A549 (cell line): ENCODE measurements around the gene CALHM3. TPM values are rescaled to one million over a fixed set of nuclear protein-coding genes. Genes with fewer than 3 reads are reported as not detected.
A peak's percentile ranks its signal among the peaks of the same experiment; 100 is the strongest.
"Not testable (repeated sequence)": the region's sequence is repeated elsewhere in the genome, so short reads cannot be mapped to it uniquely, and the experiment has no call there.

ENCODE experiments used
- ATAC-seq, 2 experiments: fragments of 200-7000 bp in 1 of 2; fragments of >200 bp in 1 of 2; cut with Nextera tagmentation in 1 of 2; cut with Tn5 transposase in 1 of 2; 3 replicates each; pipeline versions ENCODE4 v1.8.0 to v1.9.1; 2018 to 2020; ENCODE audit warnings: mild to moderate bottlenecking in 1 of 2, moderate library complexity in 1 of 2
- CTCF ChIA-PET: fragments of 300-600 bp; sonication (Branson Sonifier 250); formaldehyde crosslinking; extraction: SDS; loops from one replicate; lab custom pipeline; 2021; ENCODE audit warnings: antibody characterized with exemption, inconsistent platforms; lab: Yijun Ruan, JAX
- POLR2A ChIA-PET: fragments of 350-600 bp; formaldehyde crosslinking; extraction: SDS; loops from one replicate; lab custom pipeline; 2021; ENCODE audit warnings: antibody characterized with exemption, inconsistent platforms; lab: Yijun Ruan, JAX
- DNase-seq, 2 experiments: peaks; one replicate each; pipeline versions ENCODE4 v3.0.0 to v3.0.0-alpha.2; 2011 to 2016; ENCODE audit warnings: low read depth in 1 of 2, low spot score in 1 of 2
- FAIRE-seq: peaks from 2 replicates; lab custom pipeline; 2011; peaks lifted over from hg19 to GRCh38; lab: Jason Lieb, UNC
- H3K27ac ChIP-seq, 2 experiments: fragments of >200 bp; sonication (Bioruptor Twin); formaldehyde crosslinking; 3 replicates each; pipeline ENCODE4 v1.5.1; 2016 to 2017
- H3K4me1 ChIP-seq: fragments of >200 bp; sonication (Bioruptor Twin); formaldehyde crosslinking; 3 replicates; pipeline ENCODE4 v1.6.1; 2016
- H3K4me2 ChIP-seq: fragments of >200 bp; sonication (Bioruptor Twin); formaldehyde crosslinking; 3 replicates; pipeline ENCODE4 v1.6.1; 2016
- H3K4me3 ChIP-seq: fragments of >200 bp; sonication (Bioruptor Twin); formaldehyde crosslinking; 3 replicates; pipeline ENCODE4 v1.5.1; 2016
- H3K9me3 ChIP-seq: fragments of >200 bp; sonication (Bioruptor Twin); formaldehyde crosslinking; 3 replicates; pipeline ENCODE4 v1.6.1; 2016
- ATOH8 ChIP-seq: fragments of 250-450 bp; sonication (Bioruptor Pico); IDR thresholded peaks from 2 replicates; pipeline ENCODE4 v1.5.0; 2020; ENCODE audit warnings: low read depth, mild to moderate bottlenecking, moderate library complexity
- CBX2 ChIP-seq: fragments of 200-600 bp; sonication (generic); IDR thresholded peaks from 2 replicates; pipeline ENCODE4 v1.6.1; 2016; ENCODE audit warnings: low read depth, mild to moderate bottlenecking, borderline replicate concordance
- CEBPB ChIP-seq, 2 experiments: fragments of >200 bp in 1 of 2; sonication (Bioruptor Twin) in 1 of 2; formaldehyde crosslinking in 1 of 2; IDR thresholded peaks; 2 replicates each; pipeline ENCODE4 v1.6.1; 2012 to 2016
- FOSB ChIP-seq: fragments of 250-450 bp; sonication (Bioruptor Pico); IDR thresholded peaks from 2 replicates; pipeline ENCODE4 v1.5.0; 2020; ENCODE audit warnings: mild to moderate bottlenecking, moderate library complexity
- GATA3 ChIP-seq: IDR thresholded peaks from 2 replicates; pipeline ENCODE4 v1.6.1; 2012; ENCODE audit warnings: borderline replicate concordance
- HMGXB4 ChIP-seq: fragments of 250-450 bp; sonication (Bioruptor Pico); IDR thresholded peaks from 2 replicates; pipeline ENCODE4 v1.5.0; 2021; ENCODE audit warnings: mild to moderate bottlenecking, moderate library complexity, borderline replicate concordance
- KDM5A ChIP-seq: fragments of 200-600 bp; sonication (generic); IDR thresholded peaks from 2 replicates; pipeline ENCODE4 v1.6.1; 2016; ENCODE audit warnings: antibody characterized with exemption, mild to moderate bottlenecking
- MAZ ChIP-seq: fragments of 150-350 bp; IDR thresholded peaks from 2 replicates; pipeline ENCODE4 v1.6.1; 2014; ENCODE audit warnings: antibody characterized with exemption, low read depth, low read length, borderline replicate concordance
- NFE2L2 ChIP-seq: fragments of 150-350 bp; conservative IDR thresholded peaks from 2 replicates; pipeline ENCODE4 v1.6.1; 2014; ENCODE audit warnings: low read length
- PBX3 ChIP-seq: IDR thresholded peaks from 2 replicates; pipeline ENCODE4 v1.6.1; 2012
- PHF8 ChIP-seq: fragments of 200-600 bp; sonication (generic); IDR thresholded peaks from 2 replicates; pipeline ENCODE4 v1.6.1; 2016; ENCODE audit warnings: low read depth, mild to moderate bottlenecking, antibody characterized with exemption, moderate library complexity, borderline replicate concordance
- POLR2AphosphoS2 ChIP-seq: conservative IDR thresholded peaks from 2 replicates; pipeline ENCODE4 v1.6.1; 2012; ENCODE audit warnings: low read length, improper control_type of control experiment, inconsistent platforms
- RARB ChIP-seq: fragments of 250-450 bp; sonication (Bioruptor Pico); IDR thresholded peaks from 2 replicates; pipeline ENCODE4 v1.8.0; 2021; ENCODE audit warnings: mild to moderate bottlenecking, moderate library complexity
- RNF2 ChIP-seq: fragments of 200-600 bp; sonication (generic); IDR thresholded peaks from 2 replicates; pipeline ENCODE4 v1.6.1; 2016; ENCODE audit warnings: low read depth, mild to moderate bottlenecking, antibody characterized with exemption, moderate library complexity, borderline replicate concordance
- SMC3 ChIP-seq: fragments of >200 bp; sonication (Bioruptor Twin); formaldehyde crosslinking; IDR thresholded peaks from 3 replicates; pipeline ENCODE4 v1.6.1; 2018; ENCODE audit warnings: inconsistent platforms
- TFCP2L1 ChIP-seq: fragments of 250-450 bp; sonication (Bioruptor Pico); IDR thresholded peaks from 2 replicates; pipeline ENCODE4 v1.5.0; 2021; ENCODE audit warnings: mild to moderate bottlenecking
- TP53 ChIP-seq: fragments of 250-450 bp; sonication (Bioruptor Pico); IDR thresholded peaks from 2 replicates; pipeline ENCODE4 v1.5.0; 2021; ENCODE audit warnings: mild to moderate bottlenecking, moderate library complexity
- ZFP36 ChIP-seq: fragments of 450-650 bp; IDR thresholded peaks from 2 replicates; pipeline ENCODE4 v1.6.1; 2014; ENCODE audit warnings: borderline replicate concordance; ENCODE audit not compliant: partially characterized antibody
- ZNF302 ChIP-seq: fragments of 250-450 bp; sonication (Bioruptor Pico); IDR thresholded peaks from 2 replicates; pipeline ENCODE4 v1.9.0; 2021; ENCODE audit warnings: inconsistent platforms, mild to moderate bottlenecking, moderate library complexity
- ZSCAN20 ChIP-seq: fragments of 250-450 bp; sonication (Bioruptor Pico); IDR thresholded peaks from 2 replicates; pipeline ENCODE4 v1.8.0; 2022; ENCODE audit warnings: mild to moderate bottlenecking, moderate library complexity
- WGBS: methylation state at CpG from one replicate; pipeline ENCODE4 v1.1.6; 2017; ENCODE audit errors: missing lambda C conversion rate; 5-methylcytosine and 5-hydroxymethylcytosine counted together
- polyA plus RNA-seq, 4 experiments: library from polyadenylated mRNA; depleted of rRNA in 3 of 4; stranded (reverse); fragments of >200 nt; fragmentation: RNase III in 1 of 4; extraction: RNeasy Plus Mini Kit Qiagen cat#74134 plus additional on column Dnase treatment in 1 of 4; gene quantifications; 2 replicates in 3 of 4; 3 replicates in 1 of 4; pipeline ENCODE4 v1.2.3, GENCODE V29; 2011 to 2017
- TF ChIP-seq, protein P1 (sequence below): IDR thresholded peaks from 2 replicates; pipeline ENCODE4 v1.6.1; 2012
- TF ChIP-seq, protein P2 (sequence below): fragments of 150-350 bp; IDR thresholded peaks from 2 replicates; pipeline ENCODE4 v1.6.1; 2014; ENCODE audit warnings: low read depth, mild to moderate bottlenecking, low read length

The CALHM3 gene
- polyA plus RNA-seq, 2 of the 4 experiments (the other 2 are of a cell fraction) = 0.08 to 0.21 TPM

- ATAC-seq (no peak), FAIRE-seq (peak; percentile 32), DNase-seq (no peak)
- Histone ChIP-seq H3K27ac (peak overlapping the region; percentile 25 to 59; a peak in 3 of 6 replicates), H3K4me1 (peaks cover 20% of the 10 kb centered on the region), H3K9me3 (no peaks in the 10 kb centered on the region), H3K4me3 (no peak overlapping the region), H3K4me2 (no peak overlapping the region)
- CTCF ChIA-PET = interaction anchor here (0.7 kb wide), 1 partner anchor 17 kb away, joined by 3 read pairs; no protein-coding TSS in a partner anchor
- TF ChIP-seq KDM5A = no peak
- TF ChIP-seq, protein P1, sequence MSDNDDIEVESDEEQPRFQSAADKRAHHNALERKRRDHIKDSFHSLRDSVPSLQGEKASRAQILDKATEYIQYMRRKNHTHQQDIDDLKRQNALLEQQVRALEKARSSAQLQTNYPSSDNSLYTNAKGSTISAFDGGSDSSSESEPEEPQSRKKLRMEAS = no peak
- TF ChIP-seq NFE2L2 = peak; percentile 57; the same call in 1 of the 2 replicates
- POLR2A ChIA-PET = interaction anchor here (0.6 kb wide), 1 partner anchor 17 kb away, joined by 4 read pairs; no protein-coding TSS in a partner anchor
Observed at GRCh38 chr10:103525901-103526300, 46.9 kb upstream of the CALHM3 start.

DNA sequence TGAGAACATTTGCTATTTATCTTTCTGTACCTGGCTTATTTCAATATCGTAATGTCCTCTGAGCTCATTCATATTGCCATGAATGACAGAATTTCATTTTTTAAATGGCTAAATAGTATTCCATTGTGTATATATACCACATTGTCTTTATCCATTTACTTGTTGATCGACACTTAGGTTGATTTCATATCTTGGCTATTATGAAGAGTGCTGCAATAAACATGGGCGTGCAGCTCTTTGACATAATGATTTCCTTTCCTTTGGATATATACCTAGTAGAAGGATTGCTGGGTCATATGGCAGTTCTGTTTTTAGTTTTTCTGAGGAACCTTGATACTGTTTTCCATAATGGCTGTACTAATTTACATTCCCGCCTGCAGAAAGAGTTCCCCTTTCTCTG, 44.6 kb upstream of the CALHM3 start:
- peaks cover 20% of the 10 kb centered on the region for H3K4me1 ChIP-seq
- FAIRE-seq = no peak
- no peak for ATAC-seq
- POLR2A ChIA-PET = no interaction called here
- WGBS = 93% methylated on average over 4 of the region's 4 CpGs
- no peak overlapping the region for H3K27ac ChIP-seq
- no peak overlapping the region for H3K4me2 ChIP-seq
- CTCF ChIA-PET = interaction anchor here (1.0 to 1.5 kb wide), 3 partner anchors 31 to 163 kb away, joined by 3 read pairs; no protein-coding TSS in a partner anchor
- DNase-seq = no peak
- no peak overlapping the region for H3K4me3 ChIP-seq
- no peak for TF ChIP-seq MAZ
- TF ChIP-seq ZSCAN20 (CRISPR knock-in tag) = no peak
- TF ChIP-seq POLR2AphosphoS2 = no peak
- TF ChIP-seq, protein P2, sequence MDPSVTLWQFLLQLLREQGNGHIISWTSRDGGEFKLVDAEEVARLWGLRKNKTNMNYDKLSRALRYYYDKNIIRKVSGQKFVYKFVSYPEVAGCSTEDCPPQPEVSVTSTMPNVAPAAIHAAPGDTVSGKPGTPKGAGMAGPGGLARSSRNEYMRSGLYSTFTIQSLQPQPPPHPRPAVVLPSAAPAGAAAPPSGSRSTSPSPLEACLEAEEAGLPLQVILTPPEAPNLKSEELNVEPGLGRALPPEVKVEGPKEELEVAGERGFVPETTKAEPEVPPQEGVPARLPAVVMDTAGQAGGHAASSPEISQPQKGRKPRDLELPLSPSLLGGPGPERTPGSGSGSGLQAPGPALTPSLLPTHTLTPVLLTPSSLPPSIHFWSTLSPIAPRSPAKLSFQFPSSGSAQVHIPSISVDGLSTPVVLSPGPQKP = no peak
- TF ChIP-seq NFE2L2 = no peak
- no peak for TF ChIP-seq RNF2
- TF ChIP-seq CEBPB (IDR thresholded peaks at IDR 0.05) = no peak
- no peak for TF ChIP-seq PBX3
- H3K9me3 ChIP-seq = no peaks in the 10 kb centered on the region

GRCh38 chr10:103522006-103522405, 43.0 kb upstream of the CALHM3 start:
- 67% methylated on average over 7 of the region's 7 CpGs for WGBS
- H3K9me3 ChIP-seq, CTCF ChIA-PET, POLR2A ChIA-PET, H3K27ac ChIP-seq, H3K4me3 ChIP-seq, DNase-seq, ATAC-seq, FAIRE-seq, H3K4me2 ChIP-seq, H3K4me1 ChIP-seq: not testable (repeated sequence)

GRCh38 chr10:103519798-103520197, 40.8 kb upstream of the CALHM3 start:
- ChIA-PET CTCF (no interaction called here), POLR2A (no interaction called here)
- FAIRE-seq (no peak), DNase-seq (no peak), ATAC-seq (no peak)
- H3K9me3 ChIP-seq = no peaks in the 10 kb centered on the region
- 49% methylated on average over 4 of the region's 4 CpGs for WGBS
- H3K4me3 ChIP-seq = no peak overlapping the region
- no peak overlapping the region for H3K4me2 ChIP-seq
- no peak overlapping the region for H3K27ac ChIP-seq
- H3K4me1 ChIP-seq = no peaks in the 10 kb centered on the region
- TF ChIP-seq TP53 (no peak), CEBPB (IDR thresholded peaks at IDR 0.05) (no peak), HMGXB4 (CRISPR knock-in tag) (no peak), ATOH8 (CRISPR knock-in tag) (no peak), GATA3 (no peak), CBX2 (no peak), PHF8 (no peak), PBX3 (no peak), ZNF302 (CRISPR knock-in tag) (no peak), ZFP36 (no peak), FOSB (no peak), TFCP2L1 (CRISPR knock-in tag) (no peak), RARB (CRISPR knock-in tag) (no peak), SMC3 (no peak)
- TF ChIP-seq, protein P2 = no peak
